ELR (cell line): ENCODE measurements around the gene FIBCD1.

Source experiments
- DNase-seq: peaks from one replicate; pipeline ENCODE4 v3.0.0-alpha.2; 2015; ENCODE audit warnings: low read depth

The FIBCD1 gene

GRCh38 chr9:130878295-130878694 lies 60.8 kb downstream of the FIBCD1 start:
- no peak for DNase-seq

DNA sequence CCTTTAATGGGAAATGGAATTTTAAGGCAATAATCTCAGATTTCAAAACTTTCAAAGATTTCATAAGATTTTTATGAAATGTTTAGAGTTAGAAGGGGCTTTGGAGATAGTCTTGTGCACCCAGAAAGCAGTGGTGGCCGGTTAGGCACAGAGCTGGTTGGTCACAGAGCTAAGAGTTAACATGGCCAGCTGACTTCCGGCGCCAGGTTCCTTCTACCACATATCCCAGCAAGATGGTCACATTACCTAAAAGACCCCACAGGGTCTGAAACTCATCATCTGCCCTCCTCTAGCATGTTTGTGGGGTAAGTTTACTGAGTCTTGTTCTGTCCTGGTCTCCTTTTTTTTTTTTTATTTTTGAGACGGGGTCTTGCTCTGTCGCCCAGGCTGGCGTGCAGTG lies 61.7 kb downstream of the FIBCD1 start:
- no peak for DNase-seq

DNA sequence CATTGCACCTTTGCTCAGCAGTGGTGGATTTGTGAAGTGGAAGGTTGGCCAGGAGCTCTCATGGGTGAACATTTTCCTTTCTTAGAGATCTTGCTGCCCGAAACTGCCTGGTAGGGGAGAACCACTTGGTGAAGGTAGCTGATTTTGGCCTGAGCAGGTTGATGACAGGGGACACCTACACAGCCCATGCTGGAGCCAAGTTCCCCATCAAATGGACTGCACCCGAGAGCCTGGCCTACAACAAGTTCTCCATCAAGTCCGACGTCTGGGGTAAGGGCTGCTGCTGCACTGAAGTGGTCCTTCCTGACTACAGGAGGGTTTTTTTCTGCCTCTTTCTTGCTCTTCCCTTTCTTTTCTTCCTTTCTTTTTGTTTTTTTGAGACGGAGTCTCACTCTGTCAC lies 64.3 kb downstream of the FIBCD1 start:
- no peak for DNase-seq

DNA sequence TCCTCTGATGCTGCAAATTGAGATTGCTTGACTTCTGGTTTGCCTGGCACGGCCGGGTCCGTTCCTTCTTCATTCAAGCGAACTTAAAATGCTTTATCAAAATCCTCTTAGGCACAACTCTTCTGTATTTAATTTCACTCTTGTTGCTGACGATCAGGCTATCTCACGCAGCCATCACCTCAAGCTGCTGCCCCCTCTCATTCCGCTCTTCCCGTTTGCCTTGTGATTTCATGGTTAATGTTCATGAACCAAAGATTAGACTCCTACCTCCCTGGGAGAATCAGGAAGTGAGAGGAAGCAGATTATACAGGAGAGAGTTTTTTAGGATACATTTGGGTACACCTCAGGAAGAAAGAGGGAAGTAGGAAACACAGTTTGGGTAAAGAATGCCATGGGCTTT lies 65.1 kb downstream of the FIBCD1 start:
- DNase-seq: no peak

DNA sequence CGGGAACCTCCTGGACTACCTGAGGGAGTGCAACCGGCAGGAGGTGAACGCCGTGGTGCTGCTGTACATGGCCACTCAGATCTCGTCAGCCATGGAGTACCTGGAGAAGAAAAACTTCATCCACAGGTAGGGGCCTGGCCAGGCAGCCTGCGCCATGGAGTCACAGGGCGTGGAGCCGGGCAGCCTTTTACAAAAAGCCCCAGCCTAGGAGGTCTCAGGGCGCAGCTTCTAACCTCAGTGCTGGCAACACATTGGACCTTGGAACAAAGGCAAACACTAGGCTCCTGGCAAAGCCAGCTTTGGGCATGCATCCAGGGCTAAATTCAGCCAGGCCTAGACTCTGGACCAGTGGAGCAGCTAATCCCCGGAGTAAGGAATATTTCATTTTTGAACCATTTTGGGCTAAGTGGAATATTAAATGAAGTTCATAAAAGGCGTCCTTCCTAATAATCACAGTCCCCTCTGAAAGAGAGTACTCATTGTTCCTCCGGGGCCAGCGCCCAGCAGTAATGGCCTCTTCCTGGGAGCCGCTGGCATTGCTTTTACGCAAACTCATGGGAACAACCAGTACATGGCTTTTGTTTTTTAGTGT lies 66.0 kb downstream of the FIBCD1 start:
- DNase-seq: no peak

DNA sequence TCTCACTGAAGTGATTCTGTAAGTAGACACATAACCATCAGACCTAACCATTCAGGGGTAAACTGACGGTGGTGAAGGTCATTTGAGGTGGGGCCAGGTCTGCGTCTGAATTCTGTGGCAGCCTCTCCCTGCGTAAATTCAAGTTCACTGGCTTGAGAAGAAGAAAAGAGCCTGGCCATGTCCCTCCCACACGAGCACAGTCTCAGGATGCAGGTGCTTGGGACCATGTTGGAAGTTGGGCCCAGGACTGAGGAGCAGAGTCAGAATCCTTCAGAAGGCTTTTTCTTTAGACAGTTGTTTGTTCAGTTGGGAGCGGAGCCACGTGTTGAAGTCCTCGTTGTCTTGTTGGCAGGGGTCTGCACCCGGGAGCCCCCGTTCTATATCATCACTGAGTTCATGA lies 66.5 kb downstream of the FIBCD1 start:
- no peak for DNase-seq

- no peak for DNase-seq
These were observed 67.0 kb downstream of the FIBCD1 start for GRCh38 chr9:130872093-130872492.

DNA sequence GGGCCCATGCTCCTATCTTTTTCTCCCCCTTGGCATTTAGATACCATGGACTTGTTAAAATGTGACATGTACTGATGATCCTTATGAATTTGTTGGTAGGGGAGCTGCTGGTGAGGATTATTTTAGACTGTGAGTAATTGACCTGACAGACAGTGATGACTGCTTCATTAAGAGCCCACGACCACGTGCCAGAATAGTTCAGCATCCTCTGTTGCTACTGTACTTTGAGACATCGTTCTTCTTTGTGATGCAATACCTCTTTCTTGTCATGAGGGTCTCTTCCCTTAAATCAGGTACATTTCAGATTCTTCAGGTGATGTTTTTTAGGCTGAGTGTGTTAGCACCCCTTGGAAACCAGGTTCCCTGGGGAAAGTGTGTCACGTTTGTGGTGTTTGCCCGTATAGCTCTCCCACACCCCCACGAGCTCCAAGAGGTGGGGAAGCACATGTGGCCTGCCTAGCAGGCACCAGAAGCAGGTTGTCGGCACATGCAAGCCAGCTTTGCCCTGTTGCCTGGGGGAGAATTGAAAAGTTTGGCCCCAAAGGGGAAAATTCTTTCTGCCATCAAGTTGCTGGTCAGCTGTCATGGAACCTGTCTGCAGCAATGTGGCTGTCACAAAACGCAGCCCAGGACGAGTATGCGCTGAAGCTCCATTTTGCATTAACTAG lies 67.5 kb downstream of the FIBCD1 start:
- no peak for DNase-seq

DNA sequence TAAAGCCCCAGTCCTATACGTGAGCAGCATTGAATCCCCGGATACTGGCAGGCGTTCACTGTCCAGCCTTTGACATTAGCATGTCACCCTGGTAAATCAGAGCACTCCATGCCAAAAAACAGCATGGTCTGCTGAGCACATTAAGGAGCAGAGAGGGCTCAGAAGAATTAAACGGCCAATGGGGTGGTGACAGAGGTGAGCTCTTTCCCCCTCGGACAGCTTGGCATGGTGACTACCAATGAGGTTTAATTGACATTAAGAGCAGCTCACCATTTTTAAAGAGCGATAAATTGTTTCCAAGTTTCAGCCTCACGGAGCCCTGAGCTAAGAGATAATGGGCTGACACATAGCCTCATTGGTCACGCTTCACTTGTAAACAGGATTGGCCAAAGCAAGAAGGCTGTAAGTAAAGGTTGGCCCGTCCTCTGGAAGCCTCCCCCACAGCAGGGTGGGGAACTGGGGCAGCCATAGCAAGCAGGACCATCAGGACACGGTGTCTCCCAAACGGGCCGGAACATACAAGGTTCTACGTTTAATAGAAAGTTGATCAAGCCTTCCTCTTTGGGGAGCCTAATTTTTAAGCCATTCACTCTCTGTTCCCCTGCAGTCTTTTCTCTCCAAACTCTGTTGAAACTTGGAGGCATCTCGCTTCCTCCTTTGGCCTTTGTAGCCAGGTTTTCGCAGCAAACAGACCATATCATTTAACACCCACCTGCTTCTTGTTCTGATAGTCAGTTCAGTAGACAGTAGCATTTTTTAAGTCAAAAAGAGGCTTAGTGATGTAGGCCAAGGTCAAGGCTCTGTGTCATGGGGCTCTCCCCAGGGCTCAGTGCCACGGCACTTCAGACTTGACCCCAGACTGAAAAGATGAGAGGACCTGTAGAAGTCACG lies 68.3 kb downstream of the FIBCD1 start:
- no peak for DNase-seq

- no peak for DNase-seq
These were observed 69.8 kb downstream of the FIBCD1 start for GRCh38 chr9:130869250-130869649.

DNA sequence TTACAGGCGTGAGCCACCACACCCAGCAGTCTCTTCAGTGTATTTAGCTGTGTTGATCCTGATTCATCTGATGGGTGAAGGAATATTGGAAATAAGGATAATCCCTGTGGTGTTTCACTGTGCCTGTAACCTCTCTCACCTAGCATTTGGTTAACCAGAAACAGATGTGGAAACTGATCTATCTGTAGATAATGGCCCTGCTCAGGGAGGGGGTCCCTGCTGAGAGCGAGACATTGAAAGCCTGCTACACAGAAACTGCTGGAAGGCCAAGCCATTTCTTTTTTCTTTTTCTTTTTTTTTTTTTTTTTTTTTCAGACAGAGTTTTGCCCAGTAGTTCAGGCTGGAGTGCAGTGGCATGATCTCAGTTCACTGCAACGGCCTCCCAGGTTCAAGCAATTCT lies 70.8 kb downstream of the FIBCD1 start:
- no peak for DNase-seq

DNA sequence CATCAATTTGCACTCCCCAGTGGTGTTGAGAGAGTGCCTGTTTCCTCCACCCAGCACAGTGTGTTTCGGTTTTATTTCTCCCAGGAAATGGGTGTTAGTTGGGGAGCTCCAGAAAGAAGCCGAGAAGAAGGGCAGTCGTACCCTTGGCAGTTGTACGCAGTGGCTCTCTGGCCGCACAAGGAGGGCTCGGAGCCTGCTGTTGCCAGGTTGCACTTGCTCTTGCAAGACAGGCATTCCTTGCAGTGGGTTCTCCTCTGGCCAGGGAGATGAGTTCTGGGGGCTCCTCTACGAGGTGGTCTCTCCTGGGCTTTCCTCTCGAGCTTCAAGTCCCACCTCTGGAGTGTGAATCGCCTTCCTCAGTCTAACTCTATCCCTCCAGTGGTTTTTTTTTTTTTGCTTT lies 71.5 kb downstream of the FIBCD1 start:
- DNase-seq: no peak

- peak; percentile 97 for DNase-seq
These were observed 72.5 kb downstream of the FIBCD1 start for GRCh38 chr9:130866474-130866965.

DNA sequence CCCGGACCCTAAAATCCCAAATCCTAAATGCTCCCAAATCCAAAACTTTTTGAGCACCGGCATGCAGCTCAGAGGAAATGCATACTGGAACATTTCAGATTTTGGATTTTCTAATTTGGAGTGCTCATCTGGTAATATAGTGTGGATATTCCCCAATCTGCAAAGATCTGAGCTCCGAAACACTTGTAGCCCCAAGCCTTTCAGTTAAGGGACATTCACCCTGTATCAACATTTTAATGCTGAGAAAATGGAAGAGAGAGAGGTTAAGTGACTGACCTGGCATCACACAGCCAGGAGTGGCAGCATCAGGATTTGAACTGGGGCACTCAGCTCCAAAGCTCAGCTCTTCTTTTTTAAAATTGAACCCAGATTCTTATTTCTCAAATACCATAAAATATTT lies 73.1 kb downstream of the FIBCD1 start:
- DNase-seq: no peak

- no peak for DNase-seq
These were observed 74.5 kb downstream of the FIBCD1 start for GRCh38 chr9:130864541-130864940.

DNA sequence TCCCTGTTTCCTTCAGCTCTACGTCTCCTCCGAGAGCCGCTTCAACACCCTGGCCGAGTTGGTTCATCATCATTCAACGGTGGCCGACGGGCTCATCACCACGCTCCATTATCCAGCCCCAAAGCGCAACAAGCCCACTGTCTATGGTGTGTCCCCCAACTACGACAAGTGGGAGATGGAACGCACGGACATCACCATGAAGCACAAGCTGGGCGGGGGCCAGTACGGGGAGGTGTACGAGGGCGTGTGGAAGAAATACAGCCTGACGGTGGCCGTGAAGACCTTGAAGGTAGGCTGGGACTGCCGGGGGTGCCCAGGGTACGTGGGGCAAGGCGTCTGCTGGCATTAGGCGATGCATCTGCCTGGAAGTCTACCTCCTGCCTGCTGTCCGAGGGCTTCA lies 76.3 kb downstream of the FIBCD1 start:
- no peak for DNase-seq

- DNase-seq: no peak
These were observed 76.8 kb downstream of the FIBCD1 start for GRCh38 chr9:130862217-130862616.

DNA sequence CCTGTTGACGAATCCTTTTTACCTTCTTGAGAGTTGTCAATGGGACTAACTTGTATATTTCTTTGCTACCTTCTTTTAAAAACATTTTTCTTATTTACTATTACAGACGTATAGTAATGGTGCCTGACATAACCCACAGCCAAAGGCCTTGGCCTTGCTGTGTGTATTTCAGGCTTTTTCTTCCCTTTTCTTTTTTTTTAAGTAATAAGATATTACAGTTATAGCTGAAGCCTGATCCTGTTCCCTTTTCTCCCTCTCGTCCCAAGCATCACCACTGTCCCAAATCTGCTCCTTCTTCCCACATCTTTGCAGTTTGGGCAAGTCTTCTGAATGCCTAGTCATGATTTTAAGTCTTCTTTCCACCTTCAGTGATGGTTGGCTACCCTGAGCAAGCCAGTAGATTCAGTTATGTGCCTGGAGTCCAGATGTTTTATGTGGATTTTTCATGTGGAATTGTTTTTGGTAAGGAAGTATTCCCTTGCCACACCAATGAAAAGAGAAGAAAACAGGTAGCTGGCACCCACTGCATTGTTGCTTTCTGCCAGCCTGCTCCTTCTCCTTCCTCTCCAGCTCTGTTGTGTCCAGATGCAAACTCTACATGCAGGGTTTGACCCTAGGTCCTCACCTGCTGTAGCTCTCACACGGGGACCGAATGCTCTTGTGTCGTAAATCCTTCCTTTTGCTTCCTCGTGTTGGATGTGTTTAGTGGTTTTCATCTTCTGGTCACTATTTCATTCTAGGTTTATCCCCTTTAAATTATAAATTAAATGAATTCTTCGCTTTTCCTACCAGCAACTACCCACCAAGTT lies 77.5 kb downstream of the FIBCD1 start:
- no peak for DNase-seq

DNA sequence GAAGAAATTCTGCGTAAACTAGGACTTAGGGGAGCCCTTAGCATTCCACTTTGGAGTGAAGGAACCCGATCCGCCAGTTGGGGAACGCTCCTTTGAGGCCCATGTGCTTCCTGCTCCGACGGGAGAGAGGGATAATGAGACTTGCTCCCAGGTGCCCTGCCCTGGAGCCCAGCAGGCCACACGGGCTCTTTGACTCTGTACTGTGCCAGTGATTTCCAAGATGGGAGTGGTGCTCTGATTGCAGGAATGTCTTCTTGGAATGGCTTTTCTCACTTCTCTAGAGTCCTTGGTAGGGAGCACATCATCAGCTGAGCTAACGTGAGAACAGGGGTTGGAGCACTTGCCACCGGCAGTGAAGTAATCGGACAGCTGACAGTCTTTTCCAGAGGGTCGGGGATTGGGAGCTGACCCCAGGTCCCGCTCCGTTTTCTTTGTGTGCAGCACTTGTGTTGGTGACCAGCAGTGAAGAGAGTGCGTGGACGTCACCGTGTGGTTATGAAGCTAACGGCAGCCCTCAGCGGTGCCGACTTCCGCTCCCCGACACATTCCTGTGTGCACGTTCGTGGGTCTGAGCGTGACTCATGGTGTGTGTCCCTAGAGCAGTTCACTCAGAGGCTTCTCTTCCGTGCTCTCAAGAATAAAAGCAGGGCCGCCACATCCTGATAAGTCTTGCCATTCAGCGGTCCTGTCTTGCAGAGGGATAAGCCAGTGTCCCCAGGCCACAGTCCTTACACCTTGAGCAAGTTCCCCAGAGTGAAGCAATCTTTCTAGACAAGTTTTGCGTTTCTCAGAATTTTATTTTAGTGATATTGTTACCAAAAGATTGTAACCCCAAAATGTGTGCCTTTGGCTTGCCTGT lies 78.4 kb downstream of the FIBCD1 start:
- DNase-seq: peak; percentile 99

DNA sequence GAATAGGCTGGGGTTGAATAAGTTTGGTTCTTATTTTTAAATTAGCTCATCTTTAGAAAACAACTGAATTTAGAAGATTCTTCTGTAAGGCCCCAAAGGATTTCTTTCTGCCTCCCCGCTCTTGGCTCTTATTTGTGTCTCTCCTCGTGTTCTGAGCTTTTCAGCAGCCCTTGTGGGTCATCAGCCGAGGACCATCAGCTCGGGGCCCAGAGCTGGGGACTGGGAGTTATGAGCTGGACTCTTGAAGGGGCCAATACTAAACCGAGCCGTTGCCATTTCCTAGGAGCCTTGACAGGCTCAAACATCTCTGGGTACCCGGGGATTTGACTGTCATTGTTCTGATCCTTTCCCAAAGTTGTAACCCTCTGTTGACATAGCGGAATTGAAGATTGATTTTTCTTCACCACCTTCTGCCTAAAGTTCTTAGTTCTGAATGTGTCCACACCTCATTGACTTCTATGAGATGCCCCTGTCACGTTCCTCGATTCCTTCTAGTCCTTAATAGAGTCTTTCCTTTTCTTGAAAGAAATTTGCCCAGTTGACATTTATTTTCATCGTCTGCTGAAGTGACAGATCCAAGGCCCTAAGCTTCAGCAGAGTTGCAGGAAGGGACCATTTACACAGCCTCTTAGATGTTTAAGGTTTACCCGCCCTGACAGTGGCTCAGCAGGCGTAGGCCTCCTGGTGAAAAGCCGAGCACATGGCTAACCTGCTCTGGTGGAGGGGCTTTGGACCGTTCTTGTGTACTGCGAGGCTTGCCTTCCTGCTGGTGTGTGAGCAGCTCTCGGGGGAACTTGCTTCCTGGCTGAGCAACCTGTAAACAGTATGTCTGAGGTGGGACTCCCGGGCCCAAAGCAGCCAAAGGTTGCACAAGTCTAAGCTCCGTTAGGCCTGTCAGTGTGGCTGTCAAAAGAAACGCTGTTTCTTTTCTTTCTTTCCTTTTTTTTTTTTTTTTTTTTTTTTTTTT lies 80.0 kb downstream of the FIBCD1 start:
- DNase-seq: no peak
